ENCODE measurements around the gene FOXRED1. TPM values are rescaled to one million over a fixed set of nuclear protein-coding genes. Genes with fewer than 3 reads are reported as not detected.

FOXRED1 gene
- total and polyA plus RNA-seq, 9 of the 15 experiments (the other 6 are each of a cell fraction or from before 2014, with no cell fraction given): 14.1 to 94.4 (median 53.1) TPM

- TF ChIP-seq ZBTB9 (CRISPR knock-in tag; IDR thresholded peaks at IDR 0.05) (peak; percentile 42; the same call in 1 of the 2 replicates), HMG20A (CRISPR knock-in tag; conservative IDR thresholded peaks at IDR 0.05) (no peak), ETS2 (tag; IDR thresholded peaks at IDR 0.05; ENCODE audit: borderline replicate concordance, poor library complexity, severe bottlenecking) (no peak), SFPQ (IDR thresholded peaks at IDR 0.05; ENCODE audit: low read depth, low read length) (no peak), RBM39 (optimal IDR thresholded peaks at IDR 0.05; ENCODE audit: low read depth, low read length) (no peak), DDX20 (tag; IDR thresholded peaks at IDR 0.05; ENCODE audit: low read depth) (no peak), POLR2B (IDR thresholded peaks at IDR 0.05; ENCODE audit: low read depth, partially characterized antibody) (peak; percentile 73), PATZ1 (CRISPR knock-in tag; IDR thresholded peaks at IDR 0.05; ENCODE audit: borderline replicate concordance) (no peak), HNRNPLL (IDR thresholded peaks at IDR 0.05; ENCODE audit: low read depth, low read length, poor library complexity, severe bottlenecking) (peak; percentile 89), CHCHD3 (CRISPR knock-in tag; IDR thresholded peaks at IDR 0.05) (no peak), E2F8 (IDR thresholded peaks at IDR 0.05; ENCODE audit: low read depth, partially characterized antibody) (peak; percentile 94)
These were observed at the start of gene FOXRED1, which contains the start of gene SRPRA (continued) for GRCh38 chr11:126268708-126269579.

Data from K562 (cell line).